T-cell (primary cell): Measurements from ENCODE around the gene TMEM164. TPM values are rescaled to one million over a fixed set of nuclear protein-coding genes. Genes with fewer than 3 reads are reported as not detected.

Experiments
- ATAC-seq, 4 experiments: fragments of 200-7000 bp in 3 of 4; fragments of 150-1000 bp in 1 of 4; cut with Tn5 transposase; replicated peaks in 1 of 4; 1 replicate in 3 of 4; 2 replicates in 1 of 4; pipeline ENCODE4 v1.10.0; 2021; ENCODE audit warnings: moderate library complexity in 3 of 4, mild to moderate bottlenecking in 2 of 4, moderate number of reproducible peaks in 1 of 4
- CTCF ChIA-PET, 2 donors: fragments of 300-600 bp; sonication (Branson Sonifier 250); formaldehyde crosslinking; loops; one replicate each; lab custom pipeline; 2022; ENCODE audit warnings: antibody characterized with exemption in 2 of 2; lab: Charles Lee
- POLR2A ChIA-PET, 2 donors: fragments of 300-600 bp; sonication (Branson Sonifier 250); formaldehyde crosslinking; loops; one replicate each; lab custom pipeline; 2022; ENCODE audit warnings: antibody characterized with exemption in 2 of 2; lab: Charles Lee
- DNase-seq, 35 experiments: peaks; one replicate each; pipeline versions ENCODE4 v3.0.0 to v3.0.0-alpha.2; 2013 to 2023
- H3K27ac ChIP-seq: one replicate; pipeline ENCODE4 v1.5.1; 2013; ENCODE audit warnings: low read length
- H3K27me3 ChIP-seq, 2 experiments: replicated peaks in 1 of 2; 1 replicate in 1 of 2; 2 replicates in 1 of 2; pipeline versions ENCODE4 v1.6.1 to v1.7.0; 2013; ENCODE audit warnings: low read length in 1 of 2, mixed read lengths in 1 of 2; ENCODE audit not compliant: control insufficient read depth in 2 of 2, insufficient read depth in 2 of 2; ENCODE audit errors: extremely low read depth in 1 of 2
- H3K36me3 ChIP-seq, 2 donors: 1 replicate in 1 of 2; 2 replicates in 1 of 2; pipeline versions ENCODE4 v1.6.1 to v1.7.0; 2013; ENCODE audit warnings: low read length in 1 of 2; ENCODE audit not compliant: control insufficient read depth in 2 of 2, insufficient read depth in 1 of 2; ENCODE audit errors: extremely low read depth in 1 of 2
- H3K4me1 ChIP-seq, 2 experiments: 1 replicate in 1 of 2; 2 replicates in 1 of 2; pipeline versions ENCODE4 v1.6.1 to v1.7.0; 2013; ENCODE audit warnings: low read length in 2 of 2, mixed read lengths in 1 of 2; ENCODE audit not compliant: insufficient read depth in 2 of 2, control insufficient read depth in 1 of 2; ENCODE audit errors: extremely low read depth in 1 of 2
- H3K4me3 ChIP-seq, 2 donors: 1 replicate in 1 of 2; 2 replicates in 1 of 2; pipeline versions ENCODE4 v1.5.1 to v1.7.0; 2013; ENCODE audit warnings: mild to moderate bottlenecking in 2 of 2, low read length in 1 of 2, moderate library complexity in 1 of 2; ENCODE audit not compliant: control insufficient read depth in 1 of 2; ENCODE audit errors: extremely low read depth in 1 of 2
- H3K9me3 ChIP-seq: 2 replicates; pipeline ENCODE4 v1.7.0; 2013
- H3K27ac Mint-ChIP-seq, 2 donors: one replicate each; pipeline ENCODE4 v1.8.0; 2020 to 2021; ENCODE audit warnings: mild to moderate bottlenecking in 2 of 2, mixed read lengths in 2 of 2
- H3K27me3 Mint-ChIP-seq, 2 donors: one replicate each; pipeline ENCODE4 v1.8.0; 2021 to 2022; ENCODE audit warnings: mixed read lengths in 2 of 2
- H3K36me3 Mint-ChIP-seq: one replicate; pipeline ENCODE4 v1.8.0; 2021; ENCODE audit warnings: mixed read lengths
- H3K4me1 Mint-ChIP-seq, 3 donors: one replicate each; pipeline ENCODE4 v1.8.0; 2020 to 2022; ENCODE audit warnings: mixed read lengths in 3 of 3, mild to moderate bottlenecking in 1 of 3
- H3K4me3 Mint-ChIP-seq, 3 donors: one replicate each; pipeline ENCODE4 v1.8.0; 2020 to 2022; ENCODE audit warnings: mild to moderate bottlenecking in 3 of 3, mixed read lengths in 3 of 3, moderate library complexity in 3 of 3
- H3K9me3 Mint-ChIP-seq, 3 donors: one replicate each; pipeline ENCODE4 v1.8.0; 2020 to 2022; ENCODE audit warnings: mixed read lengths in 3 of 3
- WGBS: methylation state at CpG from one replicate; pipeline ENCODE4 v1.1.5; 2013; ENCODE audit warnings: missing lambda C conversion rate; ENCODE audit not compliant: insufficient coverage; 5-methylcytosine and 5-hydroxymethylcytosine counted together
- total RNA-seq, 35 experiments: library from RNA in 6 of 35; stranded (reverse) in 6 of 35; fragments of 120-200 nt in 1 of 35; gene quantifications; one replicate each; pipeline versions ENCODE4 v1.2.1 to v1.2.4 and lab custom pipeline; 2013 to 2026

TMEM164 gene
- total RNA-seq, 5 donors from 2014 or later (not counting 1 experiment from before 2014, with no cell fraction given), result 16.9 to 20.6 (median 19.8) TPM

- H3K9me3 ChIP-seq, result no peaks in the 10 kb centered on the region
- Mint-ChIP-seq H3K4me3 (no peak overlapping the region), H3K36me3 (peaks cover 37% of the 10 kb centered on the region), H3K4me1 (no peaks in the 10 kb centered on the region), H3K9me3 (peaks cover 0 to 10% (median 6%) of the 10 kb centered on the region in 3 donors), H3K27me3 (no peaks in the 10 kb centered on the region), H3K27ac (no peak overlapping the region)
- H3K36me3 ChIP-seq, result peaks cover 0 to 3% of the 10 kb centered on the region in 2 donors
- no peaks in the 10 kb centered on the region for H3K27me3 ChIP-seq
- ATAC-seq (no peak), DNase-seq (no peak)
- H3K4me1 ChIP-seq, result no peaks in the 10 kb centered on the region
- WGBS, result no CpG with 5 or more reads among the region's 2 CpGs
- CTCF ChIA-PET, result no interaction called here
- H3K27ac ChIP-seq, result no peak overlapping the region
- POLR2A ChIA-PET, result no interaction called here
- H3K4me3 ChIP-seq, result no peak overlapping the region
Observed at GRCh38 chrX:110070970-110071369, 68.1 kb downstream of the TMEM164 start.

GRCh38 chrX:110081320-110081719 is 78.4 kb downstream of the TMEM164 start:
- Histone ChIP-seq H3K4me1 (peaks cover 0 to 6% of the 10 kb centered on the region in 2 experiments), H3K4me3 (no peak overlapping the region), H3K9me3 (no peaks in the 10 kb centered on the region), H3K27me3 (no peaks in the 10 kb centered on the region), H3K27ac (no peak overlapping the region), H3K36me3 (no peaks in the 10 kb centered on the region)
- Mint-ChIP-seq H3K4me3 (no peak overlapping the region), H3K36me3 (peaks cover 14% of the 10 kb centered on the region), H3K27me3 (peaks cover 0 to 7% of the 10 kb centered on the region in 2 donors), H3K27ac (no peak overlapping the region), H3K4me1 (peaks cover 6 to 12% (median 10%) of the 10 kb centered on the region in 3 donors), H3K9me3 (peaks cover 0 to 5% (median 3%) of the 10 kb centered on the region in 3 donors)
- ChIA-PET CTCF (no interaction called here), POLR2A (no interaction called here)
- DNase-seq, result no peak
- ATAC-seq, result no peak

- ChIA-PET CTCF (no interaction called here), POLR2A (no interaction called here)
- Mint-ChIP-seq H3K27me3 (peaks cover 0 to 4% of the 10 kb centered on the region in 2 donors), H3K36me3 (peaks cover 10% of the 10 kb centered on the region), H3K4me1 (peaks cover 6 to 16% (median 13%) of the 10 kb centered on the region in 3 donors), H3K27ac (no peak overlapping the region), H3K9me3 (peaks cover 0 to under 1% (median under 1%) of the 10 kb centered on the region in 3 donors), H3K4me3 (no peak overlapping the region)
- ATAC-seq, result no peak
- Histone ChIP-seq H3K36me3 (no peaks in the 10 kb centered on the region), H3K9me3 (no peaks in the 10 kb centered on the region), H3K4me1 (peaks cover 0 to 6% of the 10 kb centered on the region in 2 experiments), H3K4me3 (no peak overlapping the region), H3K27ac (no peak overlapping the region), H3K27me3 (no peaks in the 10 kb centered on the region)
- DNase-seq, result no peak
- no CpG with 5 or more reads among the region's 1 CpG for WGBS
Observed at GRCh38 chrX:110081740-110082139, 78.8 kb downstream of the TMEM164 start.

GRCh38 chrX:110082161-110082560 is 79.2 kb downstream of the TMEM164 start:
- H3K27ac Mint-ChIP-seq, result no peak overlapping the region
- Histone ChIP-seq H3K9me3 (no peaks in the 10 kb centered on the region), H3K27me3 (no peaks in the 10 kb centered on the region), H3K4me1 (peaks cover 0 to 6% of the 10 kb centered on the region in 2 experiments), H3K4me3 (no peak overlapping the region), H3K27ac (no peak overlapping the region), H3K36me3 (no peaks in the 10 kb centered on the region)
- ATAC-seq, result no peak
- peaks cover 7% of the 10 kb centered on the region for H3K36me3 Mint-ChIP-seq
- CTCF ChIA-PET, result no interaction called here
- H3K4me1 Mint-ChIP-seq, result peaks cover 7 to 17% (median 14%) of the 10 kb centered on the region in 3 donors
- 93% methylated on average over 2 of the region's 4 CpGs for WGBS
- POLR2A ChIA-PET, result no interaction called here
- H3K4me3 Mint-ChIP-seq, result no peak overlapping the region
- H3K9me3 Mint-ChIP-seq, result no peaks in the 10 kb centered on the region
- DNase-seq, result no peak
- H3K27me3 Mint-ChIP-seq, result peaks cover 0 to 3% of the 10 kb centered on the region in 2 donors

- H3K27me3 ChIP-seq, result no peaks in the 10 kb centered on the region
- no peaks in the 10 kb centered on the region for H3K9me3 ChIP-seq
- POLR2A ChIA-PET, result no interaction called here
- DNase-seq (no peak), ATAC-seq (no peak)
- no peaks in the 10 kb centered on the region for H3K36me3 ChIP-seq
- no peak overlapping the region for H3K4me3 Mint-ChIP-seq
- peaks cover 0 to 6% of the 10 kb centered on the region in 2 experiments for H3K4me1 ChIP-seq
- no peaks in the 10 kb centered on the region for H3K9me3 Mint-ChIP-seq
- H3K27me3 Mint-ChIP-seq, result no peaks in the 10 kb centered on the region
- no peak overlapping the region for H3K27ac Mint-ChIP-seq
- peaks cover 3% of the 10 kb centered on the region for H3K36me3 Mint-ChIP-seq
- CTCF ChIA-PET, result no interaction called here
- H3K4me3 ChIP-seq, result no peak overlapping the region
- peaks cover 17 to 32% (median 28%) of the 10 kb centered on the region in 3 donors for H3K4me1 Mint-ChIP-seq
- no peak overlapping the region for H3K27ac ChIP-seq
Observed at GRCh38 chrX:110086162-110086915, 83.4 kb downstream of the TMEM164 start.

- Histone ChIP-seq H3K9me3 (no peaks in the 10 kb centered on the region), H3K4me3 (no peak overlapping the region), H3K27ac (no peak overlapping the region), H3K27me3 (no peaks in the 10 kb centered on the region), H3K36me3 (no peaks in the 10 kb centered on the region), H3K4me1 (peaks cover 0 to 6% of the 10 kb centered on the region in 2 experiments)
- Mint-ChIP-seq H3K27me3 (no peaks in the 10 kb centered on the region), H3K4me1 (peaks cover 13 to 32% (median 28%) of the 10 kb centered on the region in 3 donors), H3K27ac (no peak overlapping the region), H3K9me3 (no peaks in the 10 kb centered on the region), H3K36me3 (peaks cover 6% of the 10 kb centered on the region), H3K4me3 (no peak overlapping the region)
- POLR2A ChIA-PET, result no interaction called here
- CTCF ChIA-PET, result no interaction called here
- no CpG with 5 or more reads among the region's 2 CpGs for WGBS
- ATAC-seq, result no peak
- no peak for DNase-seq
Observed at GRCh38 chrX:110086916-110087484, 84.1 kb downstream of the TMEM164 start.
